AG20443 (cell line): ENCODE data around the gene RPS23.

Experiments used
- DNase-seq: peaks from one replicate; pipeline ENCODE4 v3.0.0; 2012; ENCODE audit warnings: low spot score, mixed read lengths

RPS23 gene

GRCh38 chr5:82277987-82278710, at the start of gene RPS23:
TSS of gene RPS23 (minus strand) at chr5:82278354. CDS start at chr5:82278323, 31 bp downstream.
- peak; percentile 96 for DNase-seq

DNA sequence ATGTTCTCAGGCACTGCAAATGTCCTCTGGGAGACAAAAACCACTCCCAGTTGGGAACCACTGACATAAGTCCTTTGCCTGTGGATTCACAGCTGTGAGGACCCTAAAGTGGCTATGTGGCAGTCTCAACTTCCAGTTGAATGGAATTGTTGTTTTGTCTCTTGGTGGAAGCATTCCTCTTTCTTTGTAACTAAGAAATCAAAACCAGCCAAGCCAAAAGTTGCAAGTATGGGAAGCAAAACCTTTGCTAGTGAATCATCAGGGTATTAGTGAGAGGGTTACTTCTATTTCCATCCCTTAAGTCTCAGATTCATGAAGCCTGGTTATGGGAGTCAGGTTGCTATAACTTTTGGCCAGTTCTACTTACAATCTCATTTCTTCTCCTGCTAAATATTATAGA, 49.8 kb upstream of the RPS23 start:
- peak; percentile 47 for DNase-seq

DNA sequence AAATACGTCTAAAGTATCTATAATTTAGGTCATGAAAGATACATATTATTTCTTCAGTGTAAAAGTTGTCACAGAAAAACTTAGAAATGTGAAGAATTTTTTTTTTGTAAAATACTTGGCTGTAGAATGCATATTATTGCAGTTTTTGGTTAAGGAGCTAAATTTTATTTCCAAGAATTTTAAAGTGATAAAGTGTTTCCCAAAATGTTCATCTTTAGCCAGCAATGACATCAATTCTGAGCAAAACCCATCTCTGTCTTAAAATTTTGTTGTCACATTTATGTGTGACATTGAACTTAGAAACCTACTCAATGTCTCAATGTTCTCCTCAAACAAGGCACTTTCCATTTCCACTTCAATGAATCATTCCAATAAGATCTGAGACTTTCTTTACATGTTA, 47.8 kb upstream of the RPS23 start:
- no peak for DNase-seq

DNA sequence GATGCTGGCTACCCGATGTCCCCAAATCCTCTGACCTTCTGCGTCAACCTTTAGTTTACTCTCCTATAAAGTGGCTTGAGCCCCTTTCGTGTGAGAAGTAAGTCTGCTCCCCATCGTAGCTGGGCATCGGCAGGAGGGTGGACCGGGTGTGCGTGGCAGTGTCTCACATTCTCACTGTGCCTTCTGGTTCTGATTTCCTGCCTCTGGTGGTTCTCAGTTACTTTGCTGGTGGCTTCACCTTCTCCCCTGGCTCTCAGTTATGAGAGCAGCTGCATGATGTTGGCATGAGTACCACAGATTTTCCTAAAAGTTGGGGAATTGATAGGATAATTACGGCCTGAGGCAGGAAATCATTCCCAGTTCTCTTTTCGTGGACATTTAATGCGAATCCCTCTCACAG, 47.0 kb upstream of the RPS23 start:
- peak; percentile 29 for DNase-seq

- DNase-seq = no peak
Measured at GRCh38 chr5:82320966-82321365, 42.8 kb upstream of the RPS23 start.

DNA sequence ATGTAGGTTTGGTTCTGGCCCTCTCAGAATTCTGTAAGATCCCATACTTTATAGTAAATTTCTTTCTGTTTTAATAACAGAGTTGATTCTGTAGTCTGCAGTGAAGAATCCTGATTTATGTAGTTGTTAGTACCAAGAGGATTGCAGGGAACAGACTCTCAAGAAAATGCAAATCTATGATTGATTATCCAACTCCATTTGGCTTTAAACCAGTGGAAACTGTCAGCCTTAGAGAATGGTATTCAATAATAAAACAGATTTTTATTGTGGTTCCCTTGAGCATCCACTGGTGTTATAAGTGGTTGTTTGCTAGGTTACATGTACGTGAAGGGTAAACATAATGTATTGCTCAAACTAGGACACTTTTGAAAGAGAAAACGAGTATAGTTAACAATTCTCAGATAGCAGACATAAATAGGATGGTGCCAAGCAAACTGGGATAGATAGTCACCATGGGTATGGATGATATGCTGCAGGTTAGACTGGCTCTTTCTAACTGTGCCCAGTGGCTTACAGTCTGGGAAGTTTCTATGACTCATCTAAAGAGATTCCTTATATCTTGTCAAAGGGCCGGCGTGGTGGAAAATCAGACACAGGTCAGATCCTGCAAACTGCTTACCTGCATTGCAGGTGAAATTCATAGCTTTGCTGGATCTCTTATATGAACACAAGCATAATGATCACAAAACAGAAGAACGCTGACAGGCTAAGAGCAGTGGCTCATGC, 41.7 kb upstream of the RPS23 start:
- no peak for DNase-seq

- no peak for DNase-seq
Measured at GRCh38 chr5:82319192-82319591, 41.0 kb upstream of the RPS23 start.

- DNase-seq = peak; percentile 50
Measured at GRCh38 chr5:82314964-82315758, 37.0 kb upstream of the RPS23 start.

GRCh38 chr5:82313016-82313415, 34.9 kb upstream of the RPS23 start:
- no peak for DNase-seq

- peak; percentile 80 for DNase-seq
Measured at GRCh38 chr5:82312373-82312856, 34.3 kb upstream of the RPS23 start.

DNA sequence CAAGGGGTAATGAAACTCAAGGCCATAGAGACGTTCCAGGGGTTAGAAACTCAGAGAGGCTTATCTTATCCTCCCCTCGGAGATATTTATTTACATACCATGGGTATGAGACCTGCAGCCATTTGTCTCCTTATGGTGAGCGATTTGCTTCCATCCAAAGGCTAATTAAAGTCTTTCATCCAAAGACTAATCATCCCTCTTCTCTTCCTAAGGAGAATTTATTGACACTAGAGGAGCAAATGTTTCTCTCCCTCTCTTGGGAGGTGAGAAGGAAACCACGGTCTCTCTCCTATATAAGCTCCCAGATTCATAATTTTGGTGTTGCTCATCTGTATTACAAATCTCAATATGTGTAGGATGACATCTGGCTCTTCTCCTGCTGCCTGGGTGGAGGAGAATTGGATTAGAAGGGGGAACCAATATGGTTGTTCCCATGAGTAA, 31.0 kb upstream of the RPS23 start:
- no peak for DNase-seq

- DNase-seq = no peak
Measured at GRCh38 chr5:82308416-82308815, 30.3 kb upstream of the RPS23 start.

DNA sequence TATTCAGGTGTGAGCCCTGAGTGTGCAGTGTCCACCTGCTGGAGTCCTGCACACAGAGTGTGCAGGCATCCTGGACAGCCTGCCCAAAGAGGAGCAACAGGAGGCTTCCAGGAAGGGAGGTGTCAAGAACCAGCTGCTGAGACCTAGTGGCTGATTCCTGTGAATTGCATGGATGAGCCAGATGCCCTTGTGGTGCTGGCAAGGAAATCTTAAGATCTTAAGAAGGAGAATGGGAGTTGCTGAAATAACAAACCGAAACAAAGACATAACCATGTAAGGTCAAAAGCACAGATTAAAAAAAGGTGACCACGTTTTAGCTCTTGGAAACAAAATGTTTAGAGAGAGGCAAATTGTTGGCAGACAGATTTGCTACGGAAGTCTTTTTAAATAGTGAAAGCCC, 29.3 kb upstream of the RPS23 start:
- DNase-seq = peak; percentile 66

GRCh38 chr5:82306151-82306550, 28.0 kb upstream of the RPS23 start:
- DNase-seq = no peak

- no peak for DNase-seq
Measured at GRCh38 chr5:82301190-82301589, 23.0 kb upstream of the RPS23 start.

- DNase-seq = no peak
Measured at GRCh38 chr5:82298668-82299067, 20.5 kb upstream of the RPS23 start.

GRCh38 chr5:82297711-82298110, 19.6 kb upstream of the RPS23 start:
- DNase-seq = peak; percentile 13

DNA sequence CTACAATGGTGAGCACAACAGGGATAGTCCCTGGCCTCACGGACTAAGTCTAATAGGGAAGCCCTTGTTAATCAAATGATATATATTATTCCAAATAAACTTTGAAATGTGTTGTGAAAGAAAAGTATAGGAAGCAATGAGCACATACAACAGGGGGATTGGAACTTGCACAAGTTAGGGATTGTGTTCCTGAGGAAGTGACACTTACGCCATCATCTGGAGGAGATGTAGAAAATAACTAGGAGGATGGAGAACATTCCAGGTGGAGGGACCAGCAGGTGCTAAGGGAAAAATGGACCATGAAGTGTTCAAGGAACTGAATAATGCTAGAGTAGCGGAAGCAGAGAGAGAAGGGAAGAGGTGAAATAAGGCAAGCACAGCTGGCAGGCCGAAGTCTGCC, 18.8 kb upstream of the RPS23 start:
- no peak for DNase-seq

DNA sequence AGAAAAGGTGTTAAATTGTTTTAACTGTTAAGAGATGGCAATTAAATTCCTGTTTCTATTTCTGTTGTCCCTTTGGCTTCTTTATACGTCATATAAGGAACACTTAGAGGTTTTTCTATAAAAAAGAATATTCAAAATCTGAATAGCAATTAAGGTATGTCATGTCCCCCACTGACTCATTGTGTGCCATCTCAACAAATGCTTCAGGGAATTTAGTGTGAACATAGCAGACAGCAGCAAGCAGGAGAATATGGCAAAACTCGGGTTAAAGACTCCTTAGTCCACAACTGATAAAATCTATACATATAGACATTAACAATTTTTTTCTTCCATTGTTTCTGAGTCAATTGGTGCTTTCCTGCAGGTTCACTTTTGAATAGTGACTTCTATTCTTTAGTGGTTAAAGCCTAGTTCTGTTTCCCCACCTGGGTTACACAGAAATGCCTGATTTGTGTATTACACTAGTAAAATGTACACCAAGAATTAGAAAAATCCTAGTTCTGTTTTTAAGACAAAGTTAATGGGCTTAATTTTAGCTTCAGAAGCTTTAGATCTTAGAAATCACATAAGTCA, 17.9 kb upstream of the RPS23 start:
- no peak for DNase-seq

DNA sequence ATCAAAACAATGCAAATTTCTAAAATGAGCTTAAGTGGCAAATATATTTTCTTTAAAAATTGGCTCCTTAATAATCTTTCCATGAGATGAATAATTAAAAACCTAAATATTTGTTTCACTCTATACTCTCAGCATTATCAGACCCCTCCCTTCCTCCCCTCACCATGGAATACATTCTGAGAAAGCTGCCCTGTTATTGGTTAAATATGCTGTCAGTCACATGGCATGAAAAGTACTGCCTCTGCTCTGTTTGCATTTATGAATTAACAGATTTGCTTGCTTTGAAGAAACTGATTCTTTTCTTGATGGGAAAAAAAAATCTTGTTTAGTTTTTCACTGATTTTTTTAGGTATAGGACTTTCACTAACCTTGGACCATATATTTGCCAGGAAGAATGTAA, 17.0 kb upstream of the RPS23 start:
- no peak for DNase-seq

DNA sequence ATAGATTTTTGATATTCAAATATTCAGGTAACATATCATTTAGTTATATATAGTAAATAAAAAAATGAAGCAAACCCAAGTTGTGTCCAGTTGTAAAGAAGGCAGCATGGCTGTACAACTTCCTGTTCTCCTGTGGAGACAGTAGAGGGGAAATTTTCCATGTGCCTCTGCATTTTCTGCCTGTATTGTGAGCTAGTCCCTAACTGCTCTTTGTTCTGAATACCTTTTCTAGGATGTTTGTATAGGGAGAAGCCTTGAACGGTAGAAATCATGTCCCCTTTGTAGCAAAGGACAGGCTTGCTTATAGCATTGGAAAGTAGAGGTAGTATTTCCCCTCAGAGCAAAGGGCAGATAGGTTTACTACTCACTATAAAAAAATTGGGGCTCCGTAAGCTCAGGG, 13.3 kb upstream of the RPS23 start:
- DNase-seq = no peak

DNA sequence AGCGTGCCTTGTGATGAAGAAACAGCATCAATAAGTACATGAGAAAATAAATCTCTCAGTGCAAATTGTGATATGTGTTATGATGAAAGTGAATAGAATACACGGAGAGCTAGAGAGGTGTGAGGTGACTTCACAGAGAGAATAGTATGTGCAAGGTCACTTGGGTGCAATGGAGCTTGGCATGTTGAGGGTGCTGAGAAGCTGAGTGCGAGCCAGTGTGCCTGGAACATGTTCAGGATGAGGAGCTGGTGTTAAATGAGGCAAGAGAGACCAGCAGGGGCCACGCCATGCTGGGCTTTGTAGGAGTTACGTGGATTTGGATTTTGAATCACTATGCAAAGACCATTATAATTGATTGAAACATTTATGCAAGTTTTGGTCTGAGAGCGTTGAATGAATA, 12.8 kb upstream of the RPS23 start:
- DNase-seq = no peak
